Measurements from ENCODE around the gene AMBN.
"Not testable (repeated sequence)": the region's sequence is repeated elsewhere in the genome, so short reads cannot be mapped to it uniquely, and the experiment has no call there.

The AMBN gene

GRCh38 chr4:70608324-70608723, 16.3 kb downstream of the AMBN start:
- DNase-seq, result no peak

DNA sequence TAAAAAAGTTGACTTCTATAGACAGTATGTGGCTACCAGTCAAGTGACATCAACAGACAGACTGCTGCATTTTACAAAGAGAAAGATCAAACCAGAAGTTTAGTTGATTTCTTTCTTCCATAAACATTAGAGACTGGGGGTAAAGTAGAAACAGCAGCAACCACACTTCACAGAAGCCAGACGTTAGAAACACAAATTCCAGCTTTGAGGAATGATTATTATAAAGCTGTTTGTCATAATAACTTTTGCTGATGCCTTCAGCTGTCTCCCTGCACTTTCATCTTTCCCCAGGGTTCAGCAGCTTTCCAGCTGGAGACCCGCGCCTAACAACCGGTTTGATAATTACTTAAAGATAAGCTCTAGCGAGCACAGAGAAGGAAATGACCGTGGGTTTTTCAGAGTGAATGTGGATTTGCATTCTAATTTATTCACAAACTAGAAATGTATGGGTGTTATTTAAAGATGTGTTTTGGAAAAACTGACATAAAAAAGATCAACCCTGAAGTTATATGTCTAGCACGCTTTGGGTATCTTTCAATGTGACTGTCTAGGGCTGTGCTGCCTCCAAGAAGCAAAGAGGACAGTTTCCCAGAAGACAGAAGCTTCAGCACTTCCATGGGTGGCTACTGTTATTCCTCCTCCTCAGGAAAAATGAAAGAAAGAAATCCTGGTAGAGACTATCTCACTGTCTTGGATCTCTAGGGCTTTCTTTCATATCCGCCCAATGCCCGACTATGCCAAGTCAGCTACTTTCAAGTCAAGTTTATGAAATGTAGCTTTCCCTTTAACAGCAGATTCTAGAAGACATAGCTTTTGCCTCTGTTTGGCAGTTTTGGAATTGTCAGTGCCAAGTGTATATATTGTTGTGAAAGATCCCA, 21.5 kb downstream of the AMBN start:
- DNase-seq, result no peak

DNA sequence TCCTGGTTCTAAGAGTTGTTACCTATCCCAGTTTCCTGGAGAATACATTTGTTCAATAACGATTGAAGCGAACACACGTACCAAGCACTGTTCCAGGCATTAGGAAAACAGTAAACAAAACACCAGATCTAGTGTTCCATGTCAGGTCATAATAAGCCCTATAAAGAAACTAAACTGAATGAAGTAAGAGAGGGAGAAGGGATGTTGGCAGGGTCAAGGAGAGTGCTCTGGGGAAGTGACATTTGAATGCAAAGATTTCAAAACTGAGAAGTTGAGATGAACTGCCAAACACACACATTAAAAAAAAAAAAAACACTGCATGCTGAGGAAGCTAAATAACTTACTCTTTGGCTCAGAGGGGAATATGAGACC, 22.1 kb downstream of the AMBN start:
- DNase-seq, result no peak

DNA sequence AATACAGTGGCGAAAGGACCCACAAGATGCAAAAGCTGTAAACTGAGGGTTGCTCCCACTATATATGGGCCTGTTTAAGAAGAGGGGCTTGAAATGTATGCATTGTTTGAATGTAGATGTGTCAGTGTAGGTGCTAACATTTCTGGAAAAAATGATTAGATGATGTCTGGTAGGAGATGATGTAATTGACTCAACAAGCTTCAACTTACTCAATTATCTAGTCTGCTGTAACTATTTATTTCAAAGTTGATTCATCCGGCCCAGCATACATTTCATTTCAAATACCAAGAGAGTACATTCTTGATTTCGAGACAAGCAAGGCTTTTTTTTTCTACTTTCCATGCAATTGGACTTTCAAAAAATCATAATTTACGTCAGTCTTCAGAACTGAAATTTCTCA, 27.2 kb downstream of the AMBN start:
- DNase-seq, result no peak

DNA sequence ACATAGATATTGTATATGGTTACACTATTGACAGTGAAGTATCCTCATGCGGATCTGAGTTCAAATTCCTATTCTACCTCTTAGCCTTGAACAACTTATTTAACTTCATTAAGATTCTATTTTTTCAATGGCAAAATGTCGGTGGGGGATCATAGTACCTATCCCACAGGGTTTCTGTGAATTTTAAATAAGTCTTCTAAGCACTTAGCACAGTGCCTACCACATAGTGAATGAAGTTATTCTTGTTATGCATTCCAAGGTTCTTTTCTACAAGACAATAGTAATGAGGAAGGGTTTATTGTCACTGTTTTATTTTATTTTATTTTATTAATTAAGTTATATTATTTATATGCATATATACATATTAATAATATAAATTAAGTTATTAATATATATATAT, 27.7 kb downstream of the AMBN start:
- DNase-seq, result no peak

DNA sequence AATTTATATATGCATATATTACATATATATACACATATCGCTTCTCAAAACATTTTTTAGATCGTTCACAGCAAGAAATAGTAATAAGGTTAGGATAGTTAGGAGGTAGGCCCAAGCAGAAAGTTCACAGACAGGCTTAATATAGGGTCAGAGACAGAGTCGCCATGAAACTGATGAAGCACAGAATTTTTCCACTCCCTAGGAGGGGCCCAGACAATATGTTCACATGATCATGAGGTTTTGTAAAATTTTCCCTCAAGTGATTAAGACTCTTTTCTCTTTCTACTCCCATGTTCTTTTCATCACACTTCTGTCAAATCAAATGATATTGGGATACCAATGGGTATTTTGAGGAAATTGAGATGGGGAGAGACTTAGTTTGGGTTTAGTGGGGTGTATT, 31.3 kb downstream of the AMBN start:
- no peak for DNase-seq

DNA sequence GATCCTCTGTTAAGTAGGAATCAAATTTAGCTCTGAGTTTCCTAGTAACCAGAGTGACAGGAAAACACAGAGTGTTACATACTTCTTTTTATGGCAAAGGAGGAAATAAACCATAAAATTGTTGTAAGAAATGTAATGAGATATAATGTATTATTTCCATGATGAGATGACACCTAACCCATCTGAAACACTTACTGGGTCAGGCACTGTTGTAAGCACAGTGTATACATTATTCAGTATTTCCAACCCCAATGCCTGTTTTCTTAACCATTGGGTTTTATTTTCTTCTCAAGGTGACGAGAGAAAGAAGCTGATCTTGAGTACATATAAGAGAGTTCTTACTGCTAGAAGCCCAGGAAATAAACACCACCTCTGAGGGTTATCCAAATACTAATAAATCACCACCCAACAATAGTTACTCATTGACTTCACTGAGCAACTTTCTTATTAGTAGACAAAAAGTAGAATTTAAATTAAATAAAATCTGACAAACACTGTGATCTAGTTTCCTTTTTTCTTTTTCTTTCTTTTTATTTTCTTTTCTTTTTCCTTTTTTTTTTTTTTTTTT, 32.3 kb downstream of the AMBN start:
- no peak for DNase-seq

DNA sequence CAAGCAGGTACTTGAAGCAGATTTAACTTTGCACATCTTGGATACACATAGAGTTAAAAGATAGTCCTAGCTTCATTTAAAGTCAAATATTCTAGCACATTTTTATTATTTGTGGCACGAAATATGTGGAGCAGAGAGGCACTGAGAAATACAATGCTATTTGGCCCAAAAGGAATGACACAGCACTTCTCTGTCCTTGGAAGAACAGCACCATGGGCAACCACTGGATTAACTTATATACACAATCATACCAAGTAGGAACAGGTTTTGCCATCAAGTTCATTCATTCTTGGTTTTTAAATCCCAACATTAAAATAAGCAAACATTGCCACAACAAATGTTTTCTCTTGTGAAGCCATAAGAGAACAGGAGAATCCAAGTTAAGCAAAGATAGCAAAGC, 35.6 kb downstream of the AMBN start:
- no peak for DNase-seq

DNA sequence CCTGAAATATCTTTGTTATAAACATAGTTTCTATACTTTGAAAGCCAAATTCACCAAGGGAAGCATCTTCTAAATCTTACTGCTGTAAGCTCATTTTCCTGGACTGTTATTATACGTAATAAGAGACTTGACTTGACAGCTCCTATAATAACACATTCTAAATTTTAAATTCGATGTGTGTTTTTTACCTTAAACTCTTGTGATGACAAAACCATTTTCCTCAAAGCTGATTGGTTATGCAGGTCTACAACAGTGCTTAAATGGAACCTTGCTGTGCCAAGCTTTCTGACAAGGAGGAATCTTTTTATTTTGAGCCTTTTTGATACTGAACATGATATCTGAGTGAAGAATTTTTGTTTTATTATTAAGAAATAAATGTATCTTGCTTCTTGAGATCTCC, 36.4 kb downstream of the AMBN start, which contains the start of gene ENAM:
Gene ENAM (plus strand): TSS at position 301 of the 400 bp plus-strand sequence. CDS start 757 bp downstream, outside the sequence.
- no peak for DNase-seq

DNA sequence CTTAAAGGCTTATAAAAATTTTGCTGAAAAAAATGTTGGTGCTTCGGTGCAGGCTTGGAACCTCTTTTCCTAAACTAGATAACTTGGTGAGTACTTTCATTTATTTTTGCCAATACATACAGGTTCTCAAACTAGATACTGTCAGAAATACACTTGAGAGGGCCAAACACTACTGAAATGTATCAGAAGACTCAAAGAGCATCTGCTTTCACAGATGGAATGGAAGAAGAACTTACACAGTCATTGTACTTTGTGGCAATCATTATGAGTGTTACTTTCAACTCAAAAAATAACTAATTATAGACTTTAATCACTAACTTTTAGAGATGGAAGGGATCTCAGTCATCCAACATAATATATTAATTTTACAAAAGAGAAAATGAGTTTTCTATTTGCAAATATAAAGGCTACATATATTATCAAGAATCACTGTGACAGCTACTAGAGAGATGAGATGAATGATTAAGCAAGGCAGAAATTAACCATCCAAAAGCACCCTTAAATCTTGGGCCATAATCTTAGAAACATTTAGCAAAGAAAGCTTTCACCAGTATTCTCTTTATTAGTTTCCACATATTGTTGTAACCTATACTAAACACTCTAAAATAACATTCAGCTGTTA, 37.5 kb downstream of the AMBN start:
- no peak for DNase-seq

DNA sequence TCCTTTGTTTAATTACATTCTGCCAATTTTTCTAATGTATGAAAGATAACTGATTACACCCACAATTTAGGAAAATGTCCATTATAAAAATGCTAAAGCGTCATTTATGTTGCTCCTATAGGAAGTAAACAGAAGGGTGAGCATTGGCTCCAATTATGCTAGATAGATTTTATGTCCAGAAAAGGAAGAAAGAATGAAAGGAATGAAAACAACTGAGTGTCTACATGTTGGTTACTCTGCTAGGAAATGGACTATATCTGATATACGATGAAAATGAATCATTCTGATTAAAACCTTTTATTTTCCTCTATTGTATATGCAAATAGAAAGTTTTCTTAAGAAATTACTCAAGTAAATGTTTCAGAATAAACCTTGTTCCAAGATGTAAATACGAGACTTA, 38.1 kb downstream of the AMBN start:
- DNase-seq, result no peak

DNA sequence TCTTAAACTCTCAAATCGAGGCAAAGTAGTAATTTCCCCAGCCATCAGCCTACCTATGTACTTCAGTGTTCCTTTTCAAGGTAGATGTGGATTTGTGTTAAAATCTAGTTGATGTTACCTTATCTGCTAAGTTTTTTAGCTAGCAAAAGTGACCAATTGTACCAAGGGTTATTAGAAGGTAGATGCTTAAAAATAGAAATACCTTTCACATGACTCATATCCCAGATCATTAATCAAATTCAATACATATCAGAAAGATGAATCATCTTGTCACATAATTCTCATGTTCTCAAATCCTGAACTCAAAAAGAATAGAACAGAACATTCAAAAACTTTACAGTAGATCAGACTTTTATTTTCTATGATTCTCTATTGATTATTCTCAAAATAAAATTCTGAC, 40.0 kb downstream of the AMBN start:
- no peak for DNase-seq

- DNase-seq, result no peak
Measured at GRCh38 chr4:70634482-70634881, 42.4 kb downstream of the AMBN start.

DNA sequence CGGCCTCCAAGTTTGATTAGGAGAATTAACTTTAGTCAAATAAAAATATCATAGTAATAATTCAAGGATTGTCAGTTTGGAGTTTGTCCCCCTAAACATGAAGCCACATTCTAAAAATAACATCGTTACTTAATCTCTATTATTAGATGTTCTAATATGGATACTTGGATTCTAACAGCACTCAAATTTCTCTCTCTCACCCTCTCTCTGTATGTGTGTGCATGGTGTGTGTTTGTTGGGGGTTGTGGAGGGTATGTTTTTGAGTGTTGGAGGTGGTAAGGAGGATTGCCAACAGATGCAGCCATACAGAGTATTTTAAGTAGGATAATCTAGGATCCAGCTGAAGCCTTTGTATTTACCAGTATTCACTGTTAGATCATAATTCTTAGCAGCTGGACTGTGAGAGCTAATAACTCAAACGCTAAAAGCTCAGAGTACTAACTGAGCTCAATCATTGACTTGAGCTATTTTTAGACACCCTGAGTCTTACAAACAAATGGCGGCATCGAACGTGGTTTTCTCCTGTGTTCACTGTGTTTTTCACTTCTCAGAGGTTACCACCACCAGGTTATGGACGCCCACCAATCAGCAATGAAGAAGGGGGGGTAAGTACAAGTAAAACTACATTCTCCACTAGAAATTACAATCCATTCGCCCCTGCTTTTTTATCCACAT, 45.3 kb downstream of the AMBN start:
- DNase-seq, result no peak

- DNase-seq, result no peak
Measured at GRCh38 chr4:70640192-70640591, 48.1 kb downstream of the AMBN start.

DNA sequence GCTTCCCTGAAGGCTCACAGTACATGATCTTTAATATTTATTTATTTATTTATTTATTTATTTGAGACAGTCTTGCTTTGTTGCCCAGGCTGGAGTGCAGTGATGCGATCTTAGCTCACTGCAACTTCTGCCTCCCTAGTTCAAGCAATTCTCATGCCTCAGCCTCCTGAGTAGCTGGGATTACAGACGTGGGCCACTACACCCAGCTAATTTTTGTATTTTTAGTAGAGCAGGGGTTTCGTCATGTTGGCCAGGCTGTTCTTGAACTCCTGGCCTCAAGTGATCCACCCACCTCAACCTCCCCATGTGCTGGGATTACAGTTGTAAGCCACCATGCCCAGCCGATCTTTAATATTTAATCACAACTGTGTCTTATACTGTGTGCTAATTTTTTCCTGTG, 58.7 kb downstream of the AMBN start:
- not testable (repeated sequence) for DNase-seq

GRCh38 chr4:70651864-70652506, 59.9 kb downstream of the AMBN start:
- peak in 1 of 51 donors; percentile 1 for DNase-seq

GRCh38 chr4:70654605-70655011, 62.6 kb downstream of the AMBN start:
- DNase-seq, result no peak

All from hypothalamus (tissue), 51 donors.